Right ventricle myocardium superior (tissue), 1 donor: ENCODE measurements around the gene ANKRD52. TPM values are rescaled to one million over a fixed set of nuclear protein-coding genes. Genes with fewer than 3 reads are reported as not detected.
"Not testable (repeated sequence)": the region's sequence is repeated elsewhere in the genome, so short reads cannot be mapped to it uniquely, and the experiment has no call there.

Experiments used
- ATAC-seq: fragments of 200-7000 bp; cut with Tn5 transposase; one replicate; pipeline ENCODE4 v1.9.1; 2020; ENCODE audit warnings: mild to moderate bottlenecking; ENCODE audit not compliant: poor library complexity
- DNase-seq: peaks from one replicate; pipeline ENCODE4 v3.0.0-alpha.2; 2020
- intact Hi-C: fragments of 100-400 bp; cut with DNase I; formaldehyde crosslinking; loops from one replicate; pipeline ENCODE4 v1.11.2; 2022
- total RNA-seq: library from RNA; stranded (reverse); fragmentation: NEBNext Ultra II Directional; extraction: Animal tissue kit (Norgen Biotek cat#: 25700); gene quantifications from one replicate; pipeline ENCODE4 v1.2.1, GENCODE V29; 2021
- donor health status: DM: no; HTN: yes; CAD: no; lungs with severe emphysema.

Gene ANKRD52
- total RNA-seq, 1 donor from 2014 or later = 24.6 TPM

DNA sequence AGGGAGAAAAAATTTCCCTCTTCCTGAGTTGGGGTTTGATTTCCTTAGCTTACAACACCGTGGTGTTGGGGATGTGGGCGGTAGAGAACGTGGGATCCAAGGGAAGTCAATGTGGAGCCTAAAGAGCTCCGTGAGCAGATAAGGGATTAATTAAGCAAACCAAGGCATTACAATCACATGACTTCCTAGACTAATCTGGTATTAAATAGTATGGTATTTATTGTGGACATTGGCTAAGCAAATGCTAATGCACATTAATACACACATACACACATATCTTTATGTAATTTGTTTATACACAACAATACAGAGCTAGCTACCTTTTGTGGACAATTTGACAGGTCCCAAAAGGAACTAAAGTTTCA lies 35.7 kb downstream of the ANKRD52 start:
- ATAC-seq (no peak), DNase-seq (no peak)
- intact Hi-C loops = loop anchor here (2.0 kb wide), 2 partner anchors 32 to 104 kb away; partner anchors contain the start of gene ZC3H10

DNA sequence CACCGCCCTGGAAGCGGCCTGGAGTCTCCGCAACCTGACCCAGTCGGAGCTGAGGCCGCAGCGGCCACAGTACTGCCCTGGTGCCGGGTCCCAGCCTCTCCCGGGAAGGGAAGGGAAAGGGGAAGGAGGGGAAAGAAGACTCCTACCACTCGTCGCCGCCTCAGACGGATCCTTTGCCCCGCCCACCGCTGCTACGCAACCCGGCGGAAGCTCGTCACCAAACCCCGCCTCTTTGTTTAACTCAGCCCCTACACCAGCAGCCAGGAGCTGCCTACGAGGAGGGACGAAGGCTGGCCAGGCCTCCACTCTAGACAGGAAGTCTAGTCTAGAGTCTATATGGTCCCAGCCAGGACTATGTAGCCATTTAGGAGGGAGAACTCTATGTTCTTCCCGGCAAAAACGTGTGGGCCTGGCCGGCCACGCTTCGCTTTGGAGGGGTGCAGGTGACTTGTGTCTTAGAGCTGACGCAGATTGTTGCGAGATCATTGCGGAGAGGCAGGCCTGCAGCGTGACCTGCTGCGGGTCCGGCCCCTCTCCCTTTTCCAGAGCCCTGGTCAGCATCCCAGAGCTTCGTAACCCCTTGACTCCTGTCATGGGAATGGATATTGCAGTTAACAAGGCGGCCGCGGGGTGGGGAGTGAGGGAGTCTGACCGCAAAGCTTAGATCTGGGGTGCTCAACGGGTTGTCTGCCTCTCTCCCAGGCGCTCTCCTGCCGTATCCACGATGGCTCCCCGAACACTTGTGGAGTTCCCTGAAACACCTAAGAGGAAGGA lies 36.2 kb downstream of the ANKRD52 start, which contains the start of gene RNF41:
Gene RNF41, minus strand, starts transcription at position 166 of the 774 bp plus-strand sequence. CDS start 7,875 bp downstream, outside the sequence.
- ATAC-seq (peak; percentile 93), DNase-seq (peak; percentile 99)
- intact Hi-C loops = loop anchor here (2.0 kb wide), 2 partner anchors 31 to 103 kb away; partner anchors contain the start of gene ZC3H10

DNA sequence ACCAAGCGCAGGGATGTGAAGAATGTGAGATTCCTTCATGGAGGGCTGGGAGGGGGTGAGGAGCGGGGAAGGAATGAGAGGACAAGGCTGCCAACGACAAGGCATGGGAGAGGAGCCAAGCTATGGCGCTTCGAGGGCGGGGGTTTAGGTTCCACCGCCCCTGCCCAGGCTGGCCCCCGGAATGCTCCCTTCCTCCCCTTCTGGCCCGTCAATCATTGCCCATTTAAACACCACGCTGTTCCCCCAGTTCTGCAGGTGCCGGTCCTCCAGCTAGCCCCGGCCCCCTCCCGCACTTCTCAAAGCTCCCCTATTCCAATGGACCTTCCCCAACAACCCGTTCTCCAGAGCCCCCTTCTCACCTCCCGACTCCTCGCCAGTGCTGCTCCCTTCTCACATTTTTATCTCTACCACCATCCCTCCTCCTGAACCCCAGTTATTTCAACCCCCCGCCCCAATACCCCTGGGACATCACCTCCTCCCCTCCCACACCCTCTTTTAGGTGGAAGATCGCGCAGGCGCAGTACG lies 36.9 kb downstream of the ANKRD52 start:
- ATAC-seq (peak; percentile 38), DNase-seq (peak; percentile 71)
- intact Hi-C loops = no loop called here

DNA sequence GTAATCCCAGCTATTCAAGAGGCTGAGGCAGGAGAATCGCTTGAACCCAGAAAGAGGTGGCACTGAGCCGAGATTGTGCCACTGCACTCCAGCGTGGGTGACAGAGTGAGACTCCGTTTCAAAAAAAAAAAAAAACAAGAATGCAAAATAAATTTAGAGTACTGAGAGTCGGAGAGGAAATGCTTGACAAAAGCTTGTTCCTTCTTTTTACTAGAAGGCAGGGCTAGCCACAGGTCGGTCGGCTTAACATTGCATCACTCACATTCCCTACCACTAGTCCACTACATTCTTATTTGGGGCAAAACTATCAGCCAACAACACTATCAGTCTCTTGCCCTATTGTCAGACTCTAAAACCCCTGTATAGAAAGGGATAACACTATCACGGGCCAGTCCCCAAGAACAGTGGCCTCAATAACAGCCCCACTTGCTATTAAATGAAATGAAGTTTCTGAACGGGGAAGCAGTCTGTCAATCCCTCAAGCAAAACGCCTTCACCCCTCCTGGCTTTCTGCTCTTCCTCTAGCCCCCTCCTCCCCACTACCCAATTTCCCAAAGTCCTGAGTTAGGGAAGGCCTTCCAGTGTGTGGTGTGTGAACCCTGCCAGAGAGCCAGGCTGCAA lies 37.5 kb downstream of the ANKRD52 start:
- ATAC-seq = no peak
- intact Hi-C loops = no loop called here
- DNase-seq = no peak

DNA sequence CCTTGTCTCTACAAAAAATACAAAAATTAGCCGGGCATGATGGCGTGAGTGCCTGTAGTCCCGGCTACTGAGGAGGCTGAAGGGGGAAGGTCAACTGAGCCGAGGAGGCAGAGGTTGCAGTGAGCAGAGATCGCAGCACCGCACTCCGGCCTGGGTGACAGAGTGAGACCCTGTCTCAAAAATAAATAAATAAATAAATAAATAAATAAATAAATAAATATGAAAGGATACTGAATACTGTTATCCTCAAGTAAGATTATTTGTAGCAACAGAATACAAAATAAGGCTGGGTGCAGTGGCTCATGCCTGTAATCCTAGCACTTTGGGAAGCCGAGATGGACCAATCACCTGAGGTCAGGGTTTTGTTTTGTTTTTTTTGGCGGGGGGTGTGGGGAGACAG lies 38.3 kb downstream of the ANKRD52 start:
- no peak for DNase-seq
- ATAC-seq = no peak
- intact Hi-C loops = no loop called here

DNA sequence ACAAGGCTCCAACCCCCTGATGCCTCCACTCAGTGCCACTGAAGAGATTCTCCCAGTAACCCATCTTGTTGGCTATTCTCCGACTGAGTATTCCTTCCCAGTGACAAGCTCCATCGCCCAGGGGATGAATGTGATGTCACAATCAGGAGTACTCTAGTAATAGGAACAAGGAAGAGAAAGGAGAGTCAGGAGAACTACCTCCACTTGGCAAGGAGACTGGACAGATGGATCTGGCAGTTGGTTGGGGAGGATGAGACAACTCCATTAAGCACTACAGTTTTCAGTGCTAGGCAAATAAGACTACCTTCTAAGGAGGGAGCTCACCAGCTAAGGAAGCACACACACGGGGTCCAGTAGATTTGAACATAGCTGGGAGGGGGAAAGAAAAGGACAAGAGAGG lies 41.7 kb downstream of the ANKRD52 start:
- ATAC-seq (no peak), DNase-seq (no peak)
- intact Hi-C loops = no loop called here

DNA sequence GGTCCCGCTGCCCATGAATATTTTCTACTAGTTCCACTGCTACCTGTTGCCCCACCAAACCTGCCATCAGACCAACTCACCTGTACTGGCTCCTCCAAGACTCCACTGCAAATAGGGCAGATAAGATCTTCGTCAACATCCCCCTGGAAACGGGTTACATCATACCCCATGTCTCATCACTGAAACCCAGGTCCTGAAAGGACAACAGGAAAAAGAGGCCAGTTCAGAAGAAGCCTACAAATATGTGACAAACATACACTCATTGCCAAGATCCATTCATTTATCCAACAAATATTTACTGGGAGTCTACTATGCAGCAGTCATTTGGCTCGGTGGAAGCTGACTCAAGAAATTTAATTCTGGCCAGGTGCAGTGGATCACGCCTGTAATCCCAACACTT lies 44.3 kb downstream of the ANKRD52 start:
- DNase-seq (no peak), ATAC-seq (no peak)
- intact Hi-C loops = no loop called here

DNA sequence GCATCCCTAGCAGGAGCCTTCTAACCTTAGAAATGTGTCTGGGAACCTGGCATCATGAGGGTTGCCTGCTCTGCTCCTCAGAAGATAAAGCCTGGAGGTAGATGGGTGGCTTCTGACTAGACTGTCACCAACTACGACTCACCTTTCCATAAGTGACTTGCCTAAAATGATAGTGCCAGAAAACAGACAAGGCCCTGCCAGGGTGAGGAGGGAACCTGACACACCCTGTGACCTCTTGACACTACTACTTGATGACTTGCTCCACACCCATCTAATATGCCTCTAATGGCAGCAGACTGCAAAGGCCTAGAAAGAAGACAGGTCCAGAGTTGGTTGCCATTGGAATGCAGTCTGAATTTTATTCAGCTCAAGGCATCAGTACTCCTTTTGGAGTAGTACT lies 45.8 kb downstream of the ANKRD52 start:
- no peak for DNase-seq
- intact Hi-C loops = no loop called here
- no peak for ATAC-seq

DNA sequence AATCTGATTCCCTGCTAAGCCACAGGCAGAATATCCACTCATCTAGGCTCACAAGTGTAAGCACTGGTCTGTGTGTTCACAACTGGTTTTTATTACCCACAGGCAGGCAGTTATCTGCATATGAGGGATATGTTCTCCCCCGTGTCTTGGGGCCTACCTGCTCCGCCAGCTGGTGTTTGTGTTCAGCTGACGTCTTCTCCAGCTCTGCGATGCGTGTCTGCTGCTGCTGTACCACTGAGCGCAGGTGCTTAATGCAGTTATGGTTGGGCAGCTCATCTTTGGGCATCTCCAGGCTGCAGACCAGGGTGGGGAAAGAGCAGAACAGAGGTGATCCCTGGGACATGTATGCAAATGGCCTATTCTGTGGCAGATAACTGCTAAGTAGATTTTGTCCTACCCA lies 50.2 kb downstream of the ANKRD52 start:
- ATAC-seq = no peak
- intact Hi-C loops = no loop called here
- no peak for DNase-seq

DNA sequence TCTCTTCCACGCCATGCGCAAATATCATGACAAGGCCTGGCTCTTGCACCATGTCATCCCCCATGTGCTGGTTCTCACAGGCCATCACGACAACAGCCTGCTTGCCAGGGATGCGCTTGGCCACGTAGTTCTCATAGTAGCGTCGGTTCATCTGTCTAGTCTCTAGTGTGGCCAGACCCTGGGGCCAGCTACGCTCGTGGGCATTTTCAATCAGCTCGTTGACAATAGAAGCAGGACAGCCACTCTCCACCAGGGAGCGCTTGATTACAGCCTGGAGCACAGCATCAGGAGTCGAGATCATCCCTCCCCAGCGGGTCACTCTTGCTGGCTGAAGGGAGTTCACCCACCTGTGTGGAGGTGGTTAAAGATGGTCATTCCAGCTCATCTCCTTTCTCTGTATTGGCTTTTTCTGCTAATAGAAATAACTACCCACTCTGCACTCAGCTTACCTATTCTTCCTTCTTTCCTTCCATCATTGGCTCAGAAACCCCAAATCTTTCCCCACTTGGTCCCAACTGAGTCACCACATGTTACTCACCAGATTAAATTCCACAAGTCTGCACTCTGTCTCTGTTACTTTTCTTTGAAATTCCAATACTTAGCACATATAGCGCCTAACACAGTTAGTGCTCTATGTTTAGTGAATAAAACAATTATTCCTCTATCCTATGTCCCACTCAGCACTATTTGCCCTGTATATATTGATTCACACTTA lies 51.6 kb downstream of the ANKRD52 start:
- ATAC-seq = peak; percentile 70
- DNase-seq = peak; percentile 57
- intact Hi-C loops = no loop called here

DNA sequence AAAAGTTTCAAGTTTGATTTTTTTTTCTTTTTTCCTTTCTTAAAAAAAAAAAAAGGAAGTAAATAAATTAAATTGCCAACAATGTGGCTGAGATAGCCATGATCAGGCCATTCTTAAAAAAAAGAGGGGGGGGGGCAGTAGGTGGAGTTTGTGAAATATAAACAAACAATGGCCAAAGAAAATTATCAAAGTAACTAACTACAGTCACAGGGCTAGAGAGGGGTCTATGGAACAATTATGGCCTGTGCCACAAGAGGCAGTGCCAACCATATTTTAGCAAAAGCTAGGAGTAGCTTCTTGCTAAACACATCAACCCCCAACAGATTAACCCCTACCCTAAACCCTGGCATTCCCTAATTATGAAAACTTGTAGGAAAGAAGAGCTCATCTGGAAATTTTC lies 52.7 kb downstream of the ANKRD52 start:
- no peak for ATAC-seq

DNA sequence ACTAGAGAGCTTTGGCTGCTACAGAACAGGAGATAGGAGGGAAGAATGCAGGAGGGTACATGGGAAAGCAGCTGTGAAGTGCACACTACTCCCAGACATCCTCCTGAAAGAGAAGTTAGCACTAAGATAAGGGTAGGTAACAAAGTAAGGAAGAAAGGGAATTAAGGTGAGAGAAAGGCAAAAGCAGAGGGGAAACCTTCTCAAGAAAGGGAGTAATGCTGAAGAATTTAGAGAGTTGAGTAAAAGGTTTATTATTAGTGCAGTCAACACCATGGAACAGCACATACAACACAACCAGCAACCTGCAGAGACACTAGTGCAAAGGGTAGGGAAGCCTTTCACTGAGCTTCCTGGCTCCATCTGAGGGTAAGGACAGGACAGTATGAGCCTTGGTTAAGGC lies 53.9 kb downstream of the ANKRD52 start:
- intact Hi-C loops = no loop called here
- no peak for ATAC-seq

More for the DNA sequence above, 52.7 kb downstream of the ANKRD52 start:
- no peak for DNase-seq
- intact Hi-C loops = no loop called here

DNA sequence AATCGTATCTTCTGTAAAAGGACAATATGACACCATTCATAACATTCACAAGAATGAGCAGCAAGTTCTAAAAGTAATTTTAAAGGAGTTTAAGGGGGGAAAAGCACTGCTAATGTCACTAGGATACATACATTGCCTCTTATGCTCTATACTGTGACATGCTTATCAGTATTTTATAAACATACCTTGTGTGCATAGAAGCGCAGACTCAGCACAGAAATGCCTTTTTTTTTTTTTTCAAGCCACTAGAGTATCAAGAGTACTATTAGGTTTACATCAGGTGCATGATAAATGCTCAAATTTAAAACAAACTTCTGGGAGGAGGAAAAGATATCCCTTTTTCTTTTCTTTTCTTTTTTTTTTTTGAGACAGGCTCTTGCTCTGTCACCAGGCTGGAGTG lies 55.3 kb downstream of the ANKRD52 start:
- intact Hi-C loops = no loop called here
- DNase-seq = no peak
- no peak for ATAC-seq

More for the DNA sequence above, 53.9 kb downstream of the ANKRD52 start:
- DNase-seq = no peak

DNA sequence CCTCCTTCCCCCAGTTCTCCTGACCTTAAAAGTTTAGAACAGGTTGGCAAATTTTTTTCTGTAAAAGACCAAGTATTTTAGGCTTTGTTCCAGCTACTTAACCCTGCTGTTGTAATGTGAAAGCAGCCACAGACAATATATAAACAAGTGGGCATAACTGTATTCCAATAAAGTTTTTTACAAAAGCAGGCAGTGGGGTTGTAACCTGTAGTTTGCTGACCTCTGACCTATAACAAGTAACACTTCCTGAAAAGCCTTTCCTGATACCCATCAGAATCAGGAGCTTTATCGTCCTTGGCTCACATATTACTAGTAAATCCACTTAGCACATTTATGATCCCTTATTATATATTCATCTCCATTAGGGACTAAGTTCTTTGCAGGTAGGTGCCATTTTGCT lies 55.8 kb downstream of the ANKRD52 start:
- ATAC-seq (no peak), DNase-seq (no peak)
- intact Hi-C loops = no loop called here

DNA sequence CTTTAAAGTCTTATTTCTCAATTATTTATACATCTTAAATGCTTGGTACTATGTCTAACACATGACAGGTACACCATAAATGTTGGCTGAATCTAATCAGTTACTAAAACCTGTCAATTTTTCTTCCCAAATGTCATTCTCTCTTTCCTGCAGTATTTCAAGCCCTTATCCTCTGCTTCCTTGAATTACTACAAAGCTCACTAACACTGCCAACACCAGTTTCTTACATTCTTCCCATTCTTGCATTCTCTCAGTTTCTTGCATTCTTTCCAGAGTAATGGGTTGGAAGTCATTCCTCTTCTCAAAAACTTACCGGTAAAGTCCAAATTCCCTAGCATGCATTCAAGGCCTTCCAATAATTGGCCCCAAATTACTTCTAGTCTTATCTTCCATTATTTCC lies 59.3 kb downstream of the ANKRD52 start:
- ATAC-seq = no peak
- intact Hi-C loops = no loop called here
- no peak for DNase-seq

DNA sequence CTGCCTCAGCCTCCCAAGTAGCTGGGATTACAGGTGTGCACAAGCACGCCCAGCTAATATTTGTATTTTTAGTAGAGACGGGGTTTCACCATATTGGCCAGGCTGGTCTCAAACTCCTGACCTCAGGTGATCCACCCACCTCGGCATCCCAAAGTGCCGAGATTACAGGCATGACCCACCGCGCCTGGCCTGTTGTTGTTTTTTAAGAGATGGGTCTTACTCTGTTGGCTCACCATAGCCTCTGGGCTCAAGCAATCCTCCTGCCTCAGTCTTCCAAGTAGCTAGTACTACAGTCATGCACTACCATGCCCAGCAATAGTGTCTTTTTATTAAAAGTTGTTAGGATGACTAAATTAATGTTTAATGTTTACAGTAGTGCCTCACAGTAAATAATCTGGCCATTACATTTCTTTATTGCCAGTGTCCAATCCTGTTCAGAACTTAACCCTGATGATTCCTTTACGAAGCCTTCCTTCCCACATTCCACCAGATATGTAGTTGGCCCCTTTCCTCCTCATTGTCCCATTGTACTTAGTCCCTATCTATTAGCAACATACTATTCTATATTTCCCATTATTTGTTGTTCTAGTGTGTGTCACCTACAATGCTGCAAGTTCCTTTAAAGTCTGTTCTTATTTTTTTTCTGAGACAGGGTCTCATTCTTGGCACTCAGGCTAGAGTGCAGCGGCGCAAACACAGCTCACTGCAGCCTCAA lies 60.1 kb downstream of the ANKRD52 start:
- intact Hi-C loops = no loop called here
- ATAC-seq (no peak), DNase-seq (no peak)

DNA sequence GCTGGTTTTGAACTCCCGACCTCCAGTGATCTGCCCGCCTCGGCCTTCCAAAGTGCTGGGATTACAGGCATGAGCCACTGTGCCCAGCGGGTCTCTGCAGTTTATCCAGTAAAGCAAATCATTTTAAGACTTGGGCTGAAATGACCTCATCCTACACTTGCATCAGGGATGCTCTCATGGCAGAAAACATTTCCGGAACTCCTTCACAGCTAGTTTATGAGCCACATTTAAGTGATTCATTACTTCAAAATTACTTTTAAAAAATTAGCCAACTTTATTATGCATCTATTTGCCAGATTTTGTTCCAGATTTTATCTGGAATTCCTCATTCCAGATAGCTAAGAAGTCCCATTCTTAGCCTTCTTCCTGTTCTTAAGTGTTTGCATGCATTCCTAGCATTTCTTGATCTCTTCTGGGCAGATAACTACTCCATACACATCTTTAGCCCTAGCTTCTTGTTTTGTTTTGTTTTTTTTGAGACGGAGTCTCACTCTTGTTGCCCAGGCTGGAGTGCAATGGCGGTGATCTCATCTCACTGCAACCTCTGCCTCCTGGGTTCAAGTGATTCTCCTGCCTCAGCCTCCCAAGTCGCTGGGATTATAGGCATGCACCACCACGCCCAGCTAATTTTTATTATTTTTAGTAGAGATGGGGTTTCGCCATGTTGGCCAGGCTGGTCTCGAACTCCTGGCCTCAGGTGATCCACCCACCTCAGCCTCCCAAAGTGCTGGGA lies 61.2 kb downstream of the ANKRD52 start:
- DNase-seq, intact Hi-C loops, ATAC-seq: not testable (repeated sequence)

DNA sequence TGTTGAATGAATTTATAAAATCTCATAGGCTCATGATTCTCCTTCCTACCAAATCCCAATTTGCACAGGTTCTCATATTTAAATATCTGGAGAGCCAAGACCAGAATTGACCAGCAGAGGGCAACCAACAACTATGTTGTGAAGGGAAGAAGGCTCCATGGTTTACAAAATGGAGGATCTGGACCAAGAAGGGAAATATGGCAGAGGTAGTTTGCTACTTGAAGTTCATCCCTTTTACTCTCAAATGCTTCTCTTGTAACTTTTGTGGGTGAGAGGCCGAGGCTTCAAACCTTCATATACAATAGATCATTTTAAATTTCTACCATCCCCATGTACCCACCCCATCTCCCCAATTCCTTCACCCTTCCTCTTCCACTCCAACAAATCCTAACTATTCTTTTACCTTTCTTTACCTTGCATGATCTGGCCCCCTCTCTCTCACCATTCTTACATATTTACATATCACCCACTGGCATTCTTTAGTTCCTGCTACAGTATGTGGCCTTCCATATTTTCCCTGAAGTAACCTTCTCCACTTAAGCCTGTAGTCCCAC lies 65.1 kb downstream of the ANKRD52 start:
- ATAC-seq = no peak
- intact Hi-C loops = loop anchor here (5.0 kb wide), 1 partner anchor 274 kb away; the partner anchor contains the start of gene SPRYD4
- no peak for DNase-seq
